Activated B cell treated with CpG ODN at 0.5 μM for 24 hours (primary cell): ENCODE data around the gene IVNS1ABP. TPM values are rescaled to one million over a fixed set of nuclear protein-coding genes. Genes with fewer than 3 reads are reported as not detected.

Experiments
- ATAC-seq: fragments of 200-7000 bp; cut with Tn5 transposase; one replicate; pipeline ENCODE4 v1.10.0; 2021; ENCODE audit warnings: low read depth, mild to moderate bottlenecking, moderate library complexity
- CTCF ChIA-PET: fragments of 350-600 bp; sonication (Branson Sonifier 250); formaldehyde crosslinking; loops from one replicate; lab custom pipeline; 2021; ENCODE audit warnings: antibody characterized with exemption; lab: Charles Lee
- POLR2A ChIA-PET: fragments of 350-600 bp; sonication (Branson Sonifier 250); formaldehyde crosslinking; loops from one replicate; lab custom pipeline; 2021; ENCODE audit warnings: antibody characterized with exemption; lab: Charles Lee
- DNase-seq: peaks from one replicate; pipeline ENCODE4 v3.0.0; 2022
- H3K27ac Mint-ChIP-seq: one replicate; pipeline ENCODE4 v1.8.0; 2020; ENCODE audit warnings: mixed read lengths
- H3K27me3 Mint-ChIP-seq: one replicate; pipeline ENCODE4 v1.8.0; 2021; ENCODE audit warnings: mixed read lengths
- H3K36me3 Mint-ChIP-seq: one replicate; pipeline ENCODE4 v1.8.0; 2021; ENCODE audit warnings: low read depth, mixed read lengths
- H3K4me1 Mint-ChIP-seq: one replicate; pipeline ENCODE4 v1.8.0; 2021; ENCODE audit warnings: mixed read lengths
- H3K4me3 Mint-ChIP-seq: one replicate; pipeline ENCODE4 v1.8.0; 2020; ENCODE audit warnings: mild to moderate bottlenecking, mixed read lengths
- H3K9me3 Mint-ChIP-seq: one replicate; pipeline ENCODE4 v1.8.0; 2020; ENCODE audit warnings: mixed read lengths
- CTCF ChIP-seq: fragments of 200-600 bp; IDR thresholded peaks from one replicate; pipeline ENCODE4 v1.8.0; 2022; ENCODE audit warnings: antibody characterized with exemption, mild to moderate bottlenecking
- intact Hi-C: fragments of 100-400 bp; cut with micrococcal nuclease; formaldehyde crosslinking; loops from one replicate; pipeline ENCODE4 v1.15.1; 2024
- total RNA-seq: library from RNA; stranded (reverse); gene quantifications from 2 replicates; pipeline ENCODE4 v1.2.3, GENCODE V29; 2022

Gene IVNS1ABP
- total RNA-seq, 1 donor from 2014 or later, result 149 TPM

- no peak for TF ChIP-seq CTCF
- ATAC-seq (no peak), DNase-seq (no peak)
- CTCF ChIA-PET, result no interaction called here
- Mint-ChIP-seq H3K9me3 (no peaks in the 10 kb centered on the region), H3K4me3 (no peak overlapping the region), H3K27ac (no peak overlapping the region), H3K4me1 (peaks cover 50% of the 10 kb centered on the region), H3K27me3 (no peaks in the 10 kb centered on the region), H3K36me3 (no peaks in the 10 kb centered on the region)
- intact Hi-C loops, result no loop called here
- POLR2A ChIA-PET, result no interaction called here
These were observed 26.3 kb upstream of the IVNS1ABP start for GRCh38 chr1:185343306-185343705.

- H3K27ac Mint-ChIP-seq, result no peak overlapping the region
- no peaks in the 10 kb centered on the region for H3K9me3 Mint-ChIP-seq
- no peak for TF ChIP-seq CTCF
- DNase-seq (no peak), ATAC-seq (no peak)
- H3K27me3 Mint-ChIP-seq, result no peaks in the 10 kb centered on the region
- no peaks in the 10 kb centered on the region for H3K36me3 Mint-ChIP-seq
- intact Hi-C loops, result no loop called here
- POLR2A ChIA-PET, result no interaction called here
- H3K4me1 Mint-ChIP-seq, result peaks cover 53% of the 10 kb centered on the region
- CTCF ChIA-PET, result no interaction called here
- H3K4me3 Mint-ChIP-seq, result no peak overlapping the region
These were observed 25.7 kb upstream of the IVNS1ABP start for GRCh38 chr1:185342672-185343259.

GRCh38 chr1:185342017-185342416 lies 25.0 kb upstream of the IVNS1ABP start:
- Mint-ChIP-seq H3K4me3 (no peak overlapping the region), H3K9me3 (no peaks in the 10 kb centered on the region), H3K27me3 (no peaks in the 10 kb centered on the region), H3K36me3 (no peaks in the 10 kb centered on the region), H3K4me1 (peaks cover 54% of the 10 kb centered on the region), H3K27ac (no peak overlapping the region)
- ATAC-seq (no peak), DNase-seq (no peak)
- no peak for TF ChIP-seq CTCF
- ChIA-PET CTCF (no interaction called here), POLR2A (interaction anchor here (2.0 kb wide), 1 partner anchor 25 kb away, joined by 7 read pairs; the partner anchor contains the start of gene IVNS1ABP)
- intact Hi-C loops, result no loop called here

GRCh38 chr1:185341196-185341781 lies 24.2 kb upstream of the IVNS1ABP start:
- Mint-ChIP-seq H3K27me3 (no peaks in the 10 kb centered on the region), H3K4me1 (peaks cover 47% of the 10 kb centered on the region), H3K27ac (no peak overlapping the region), H3K36me3 (no peaks in the 10 kb centered on the region), H3K9me3 (no peaks in the 10 kb centered on the region), H3K4me3 (no peak overlapping the region)
- no peak for DNase-seq
- no peak for ATAC-seq
- CTCF ChIA-PET, result no interaction called here
- POLR2A ChIA-PET, result interaction anchor here (2.0 kb wide), 1 partner anchor 24 kb away, joined by 7 read pairs; the partner anchor contains the start of gene IVNS1ABP
- intact Hi-C loops, result no loop called here
- no peak for TF ChIP-seq CTCF
